Kasumi-1 (cell line): ENCODE results near the gene NCK2.

Experiments
- DNase-seq, 2 experiments: peaks; one replicate each; lab custom pipeline; 2025; lab: John Stamatoyannopoulos, UW

The NCK2 gene

GRCh38 chr2:105849431-105850179 lies 104.9 kb downstream of the NCK2 start:
- no peak for DNase-seq

DNA sequence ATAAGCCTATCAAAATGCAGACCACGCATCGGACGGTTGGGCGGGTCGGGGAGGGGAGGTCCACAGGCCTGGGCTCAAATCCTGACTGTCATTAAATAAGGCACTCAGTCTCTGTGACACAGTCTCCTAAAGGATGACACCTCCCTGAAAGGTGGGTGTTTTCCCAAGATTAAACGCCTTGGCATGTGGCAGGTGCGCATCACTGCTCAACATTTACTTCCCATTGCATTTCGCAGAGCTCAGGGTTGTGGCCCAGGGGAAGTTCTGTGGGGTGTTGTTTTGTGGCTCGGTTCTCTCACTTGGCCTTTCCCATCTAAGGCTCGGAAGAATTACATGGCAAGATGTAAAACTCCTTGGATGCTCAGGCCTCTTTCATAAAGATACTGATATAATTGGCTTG lies 107.4 kb downstream of the NCK2 start:
- no peak for DNase-seq

DNA sequence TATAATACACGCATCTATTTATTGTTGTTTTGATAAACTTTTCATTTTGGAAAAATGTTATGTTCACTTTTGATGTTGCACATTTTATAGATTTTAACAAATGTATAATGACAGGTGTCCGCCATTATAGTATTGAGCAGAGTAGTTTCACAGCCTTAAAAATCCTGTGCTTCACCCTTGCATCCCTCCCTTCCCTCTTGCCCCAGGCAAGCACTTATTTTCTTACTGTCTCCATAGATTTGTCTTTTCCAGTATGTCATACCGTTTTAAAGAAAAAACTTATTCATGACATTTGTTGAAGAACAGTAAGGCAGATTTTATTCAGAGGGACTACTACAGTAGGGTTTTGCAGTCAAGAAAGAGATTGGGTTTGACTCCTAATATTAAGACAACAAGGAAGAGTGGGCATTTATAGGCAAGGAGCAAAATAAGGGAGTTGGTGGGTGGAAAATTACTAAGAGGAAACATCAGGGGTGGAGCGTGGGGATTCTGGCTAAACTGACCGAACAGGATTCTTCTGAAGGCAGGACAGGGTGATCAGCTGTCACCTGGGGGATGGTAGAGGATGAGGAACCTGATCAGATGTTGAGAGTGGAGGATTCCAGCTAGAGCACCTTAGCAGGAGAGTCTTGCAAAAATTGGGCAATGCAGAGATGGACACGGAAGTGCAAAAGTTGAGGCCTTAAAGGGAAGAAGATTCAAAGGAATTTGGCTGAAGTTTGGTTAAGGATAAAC lies 108.8 kb downstream of the NCK2 start:
- DNase-seq, result no peak

DNA sequence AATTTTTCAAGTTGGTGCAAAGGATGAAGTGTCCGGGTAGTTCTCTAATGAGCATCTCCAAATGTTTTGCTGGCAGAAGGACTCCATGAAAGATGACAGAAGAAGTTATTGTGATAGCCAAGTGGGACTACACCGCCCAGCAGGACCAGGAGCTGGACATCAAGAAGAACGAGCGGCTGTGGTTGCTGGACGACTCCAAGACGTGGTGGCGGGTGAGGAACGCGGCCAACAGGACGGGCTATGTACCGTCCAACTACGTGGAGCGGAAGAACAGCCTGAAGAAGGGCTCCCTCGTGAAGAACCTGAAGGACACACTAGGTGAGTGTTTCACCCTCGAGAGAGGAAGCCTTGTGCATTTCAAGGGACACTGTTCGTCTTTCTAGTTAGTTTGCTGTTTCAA lies 110.3 kb downstream of the NCK2 start:
- DNase-seq, result no peak

DNA sequence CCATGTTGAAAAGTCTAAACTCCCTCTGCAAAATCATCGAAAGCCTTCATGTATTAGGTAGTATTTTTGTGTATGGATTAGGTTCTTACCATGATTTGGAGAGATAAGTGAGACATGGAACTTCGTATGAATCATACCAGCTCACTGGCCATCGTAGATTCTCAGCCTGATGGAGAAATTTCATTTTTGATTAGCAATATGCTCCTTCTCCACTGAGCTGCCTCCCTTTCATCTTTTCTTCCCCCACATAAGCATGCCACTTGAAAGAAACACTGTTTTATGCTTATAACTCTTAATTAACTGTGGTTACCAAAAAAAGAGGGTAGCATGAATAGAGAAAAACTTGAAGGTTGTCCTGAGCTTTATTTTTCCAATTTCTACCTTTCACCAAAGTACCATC lies 111.9 kb downstream of the NCK2 start:
- no peak for DNase-seq

DNA sequence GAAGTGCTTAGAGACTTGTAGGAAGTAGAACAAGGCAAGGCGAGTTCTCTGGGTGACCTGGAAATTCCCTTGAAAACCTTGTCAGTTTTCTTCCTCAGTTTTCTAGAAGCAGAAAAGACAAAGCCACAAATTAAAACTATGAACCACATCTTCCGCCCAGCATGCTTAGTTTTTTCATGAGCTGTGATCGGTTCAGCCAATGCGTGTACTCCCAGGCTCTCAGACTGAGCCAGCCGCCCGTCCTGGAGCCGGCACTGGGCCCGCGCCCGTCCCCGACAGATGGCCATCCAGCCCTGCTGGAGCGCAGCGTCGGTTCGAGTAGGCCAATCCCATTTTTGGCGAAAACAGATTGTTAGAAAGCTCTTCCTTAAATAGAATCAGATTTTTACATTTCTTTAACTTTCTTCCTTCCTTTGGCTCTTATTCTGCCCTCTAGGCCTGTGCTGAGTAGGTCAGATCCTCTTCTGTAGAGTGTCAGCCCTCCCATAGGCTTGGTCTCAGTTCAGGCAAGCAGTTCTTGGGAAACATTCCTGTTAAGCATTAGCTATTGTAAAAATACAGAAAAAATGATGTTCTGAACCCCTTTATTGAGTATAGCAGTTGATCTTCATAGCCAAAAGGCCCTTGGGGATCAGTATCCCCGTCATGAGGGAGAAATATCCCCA lies 112.5 kb downstream of the NCK2 start:
- no peak for DNase-seq

GRCh38 chr2:105858868-105859693 lies 114.4 kb downstream of the NCK2 start:
- no peak for DNase-seq

DNA sequence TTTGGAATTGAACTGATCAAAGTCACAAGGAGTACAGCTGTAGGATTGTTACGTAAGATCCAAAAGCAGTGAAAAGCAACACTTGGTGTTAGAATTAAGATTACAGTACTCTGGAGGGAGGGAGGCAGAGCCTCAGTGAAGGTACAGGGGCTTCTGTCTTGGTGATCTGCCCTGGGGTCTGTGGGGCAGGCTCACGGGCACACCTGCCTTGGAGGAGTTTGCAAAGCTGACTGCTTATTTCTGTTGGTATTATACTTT lies 114.9 kb downstream of the NCK2 start:
- no peak for DNase-seq

DNA sequence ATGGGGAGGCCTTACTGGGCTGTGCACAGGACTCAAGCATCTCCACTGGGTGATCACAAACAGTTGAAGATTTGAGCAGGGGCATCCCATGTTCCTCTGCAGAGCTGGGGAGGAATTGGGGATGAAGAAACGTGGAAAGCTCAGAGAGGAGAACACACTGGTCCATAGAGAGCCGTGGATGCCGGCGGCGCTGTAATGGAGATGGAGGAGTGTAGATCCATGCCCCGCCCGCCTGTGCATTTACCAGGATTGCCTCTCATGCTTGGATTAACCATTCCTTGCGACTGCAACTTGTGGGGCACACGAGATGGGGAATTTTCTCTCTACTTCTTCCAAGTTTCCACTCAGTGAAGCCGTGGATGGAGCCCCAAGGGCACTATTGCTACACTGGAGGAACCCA lies 115.9 kb downstream of the NCK2 start:
- no peak for DNase-seq

DNA sequence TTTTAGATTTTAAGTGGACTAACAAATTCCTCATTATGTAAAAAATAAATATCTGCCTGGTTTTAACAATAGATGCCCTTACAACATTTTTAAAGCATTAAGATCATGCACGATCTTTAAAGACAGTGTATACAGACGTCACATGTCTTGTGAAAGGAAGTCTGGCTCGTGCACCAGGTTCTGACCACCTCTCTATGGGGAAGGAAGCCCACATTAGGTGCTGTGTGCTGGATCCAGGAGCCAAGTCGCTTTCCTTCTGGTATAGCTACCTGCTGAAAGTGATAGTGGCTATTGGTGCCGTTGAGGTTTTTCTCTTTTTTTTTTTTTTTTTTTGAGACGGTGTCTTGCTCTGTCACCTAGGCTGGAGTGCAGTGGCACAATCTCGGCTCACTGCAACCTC lies 116.5 kb downstream of the NCK2 start:
- DNase-seq, result no peak

DNA sequence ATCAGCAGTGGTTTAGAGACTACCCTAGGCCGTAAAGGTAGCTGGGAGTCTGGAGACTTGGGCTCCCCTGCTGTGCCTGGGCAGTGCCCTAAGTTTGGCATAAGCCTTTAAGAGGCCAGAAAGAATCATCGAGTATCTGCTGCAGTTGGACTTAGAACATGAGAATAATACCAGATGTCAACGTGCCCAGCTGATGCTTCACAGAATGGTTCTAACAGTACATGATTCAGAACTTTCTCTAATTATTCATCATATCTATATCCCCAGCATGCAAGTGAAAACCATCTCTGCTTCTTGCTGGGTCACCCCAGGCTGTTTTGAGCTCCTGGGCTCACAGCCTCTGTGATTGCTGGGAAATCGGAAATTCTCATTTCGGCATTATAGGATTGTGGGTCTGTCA lies 118.1 kb downstream of the NCK2 start:
- DNase-seq, result no peak

DNA sequence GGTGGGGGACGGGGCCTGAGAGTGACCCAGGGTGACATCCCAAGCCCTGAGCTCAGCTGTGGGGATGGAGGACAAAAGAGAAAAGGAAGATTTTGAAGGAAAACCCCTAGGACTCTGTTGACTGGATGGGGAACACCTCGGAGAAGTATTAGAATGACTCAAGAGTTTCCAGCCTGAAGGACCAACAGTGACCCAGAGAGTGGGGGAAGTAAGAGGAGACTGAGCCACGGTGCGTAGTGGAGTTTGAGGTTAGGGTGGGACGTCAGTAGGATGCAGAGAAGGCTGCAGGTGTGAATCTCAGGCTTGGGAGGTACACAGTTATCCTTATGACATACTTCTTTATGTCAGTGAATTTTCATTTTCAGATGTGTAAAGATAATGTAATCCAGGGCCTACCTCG lies 119.5 kb downstream of the NCK2 start:
- DNase-seq, result no peak

GRCh38 chr2:105865222-105865913 lies 120.7 kb downstream of the NCK2 start:
- DNase-seq, result no peak

- peak; percentile 9 to 43 for DNase-seq
Observed at GRCh38 chr2:105866216-105867185, 121.8 kb downstream of the NCK2 start.

GRCh38 chr2:105867587-105867986 lies 122.9 kb downstream of the NCK2 start:
- no peak for DNase-seq

DNA sequence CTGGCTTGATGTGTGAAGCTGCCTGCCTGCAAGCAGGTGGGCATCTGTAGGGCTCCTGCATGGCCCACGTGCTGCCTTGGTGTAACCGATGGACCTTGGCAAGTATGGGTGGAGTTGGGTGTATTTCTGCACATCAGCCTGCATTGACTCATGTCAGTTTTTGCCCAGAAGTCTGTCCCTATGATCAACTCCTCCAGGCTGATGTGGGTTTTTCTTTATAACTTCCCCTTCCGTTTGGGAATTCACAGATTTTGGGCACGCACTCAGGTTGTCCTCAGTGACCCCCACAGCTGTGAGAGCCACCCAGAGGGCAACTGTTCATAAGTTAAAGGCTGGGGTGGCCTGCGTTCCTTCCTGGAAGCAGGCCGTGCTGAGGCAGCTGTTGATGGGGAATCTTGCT lies 123.3 kb downstream of the NCK2 start:
- DNase-seq, result peak; percentile 26 to 37

DNA sequence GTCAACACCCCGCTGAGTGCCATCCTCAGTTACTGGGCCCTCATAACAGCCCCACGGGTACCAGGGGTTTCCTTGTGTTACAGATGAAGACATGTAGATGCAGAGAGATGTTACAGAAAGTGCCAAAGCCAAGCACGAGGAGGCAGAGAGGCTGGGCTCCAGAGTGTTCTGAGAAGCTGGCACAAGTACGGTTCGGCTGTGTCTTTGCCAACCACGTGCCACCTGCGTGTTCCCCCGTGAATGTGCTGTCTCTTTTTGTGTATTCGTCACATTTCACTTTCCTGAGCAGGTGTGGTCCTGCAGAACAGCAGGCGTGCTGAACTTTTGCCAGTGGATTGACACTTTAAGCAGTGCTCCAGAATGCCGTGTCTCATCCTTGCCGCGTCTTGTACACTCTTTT lies 124.6 kb downstream of the NCK2 start:
- no peak for DNase-seq

DNA sequence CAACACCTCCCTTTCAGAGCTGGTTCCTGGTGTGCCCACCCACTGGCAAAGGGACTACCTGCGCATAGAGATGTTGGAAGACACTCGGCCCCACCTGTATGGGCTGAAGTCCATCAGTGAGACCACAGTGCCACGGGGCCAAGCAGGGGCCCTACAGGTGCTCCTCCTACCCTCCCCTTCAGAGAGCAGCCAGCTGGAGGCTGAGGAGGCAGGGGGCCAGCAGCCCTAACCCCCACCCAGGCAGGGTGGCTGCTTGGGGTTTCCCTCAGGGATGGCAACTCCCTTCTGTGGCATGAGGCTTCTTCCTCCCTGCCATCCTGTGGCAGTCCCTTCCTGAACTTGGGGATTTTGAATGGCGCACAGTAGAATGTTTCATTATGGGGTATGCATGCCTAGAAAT lies 125.3 kb downstream of the NCK2 start:
- DNase-seq, result no peak

DNA sequence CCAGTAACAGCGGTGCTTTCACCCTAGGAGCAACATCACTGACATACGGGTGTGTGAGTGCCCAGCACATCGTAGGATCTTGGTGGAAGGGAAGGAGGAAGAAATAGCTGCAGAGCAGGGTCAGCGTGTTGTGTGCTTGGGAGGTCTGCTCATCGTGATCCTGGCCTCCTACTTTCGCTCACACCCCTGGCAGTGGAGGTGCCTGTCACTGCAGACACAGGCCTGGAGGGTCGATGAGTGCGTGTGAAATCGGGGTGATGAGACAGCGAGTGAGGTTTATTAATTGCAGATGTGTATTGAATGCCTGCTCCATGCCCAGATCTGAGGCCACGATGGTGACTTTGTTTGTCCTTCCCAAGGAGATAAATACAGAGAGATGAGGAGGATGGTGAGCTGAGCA lies 126.1 kb downstream of the NCK2 start:
- DNase-seq, result no peak

DNA sequence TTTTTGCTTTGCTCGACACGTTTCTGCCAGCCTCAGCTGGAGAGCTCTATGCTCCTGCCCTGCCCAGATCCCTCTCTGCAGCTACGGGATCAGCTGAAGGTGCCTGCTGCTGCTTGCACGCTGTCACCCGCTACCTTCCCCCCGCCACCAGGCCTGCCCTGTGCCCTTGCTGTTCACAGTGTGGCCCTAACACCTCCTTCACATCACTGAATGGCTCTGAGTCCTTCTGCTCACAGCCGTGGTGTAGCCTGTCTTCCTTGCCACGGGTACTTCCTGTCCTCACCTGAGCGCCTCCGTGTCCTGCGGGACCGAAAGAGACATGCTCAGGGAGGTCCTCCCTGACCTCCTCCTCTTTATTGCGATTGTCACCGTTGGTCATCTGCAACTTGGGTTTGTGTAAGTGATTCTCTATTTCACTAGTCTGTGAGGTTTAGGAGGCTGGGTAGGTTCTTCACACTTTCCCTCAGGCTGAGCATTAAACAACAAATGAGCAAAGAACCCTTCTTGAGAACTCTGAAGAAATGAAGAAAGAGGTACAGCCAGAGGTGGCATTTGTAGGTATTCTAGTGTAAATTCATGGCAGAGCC lies 127.5 kb downstream of the NCK2 start:
- no peak for DNase-seq
